COLO668 (cell line): ENCODE measurements around the gene CCDC177.
A peak's percentile ranks its signal among the peaks of the same experiment; 100 is the strongest.

Experiments used
- DNase-seq: peaks from one replicate; lab custom pipeline; 2025; ENCODE audit not compliant: unreplicated experiment; lab: John Stamatoyannopoulos, UW

Gene CCDC177

GRCh38 chr14:69569859-69570258 is 4.8 kb downstream of the CCDC177 start:
- no peak for DNase-seq

GRCh38 chr14:69567563-69567962 is 7.1 kb downstream of the CCDC177 start:
- no peak for DNase-seq

- DNase-seq: no peak
Measured at GRCh38 chr14:69561893-69562292, 12.8 kb downstream of the CCDC177 start.

GRCh38 chr14:69560826-69561225 is 13.8 kb downstream of the CCDC177 start:
- DNase-seq: no peak

- peak; percentile 50 for DNase-seq
Measured at GRCh38 chr14:69559581-69560011, 15.1 kb downstream of the CCDC177 start.

GRCh38 chr14:69558774-69559173 is 15.9 kb downstream of the CCDC177 start:
- no peak for DNase-seq

GRCh38 chr14:69554500-69554899 is 20.2 kb downstream of the CCDC177 start:
- no peak for DNase-seq

- no peak for DNase-seq
Measured at GRCh38 chr14:69553252-69553651, 21.4 kb downstream of the CCDC177 start.

- no peak for DNase-seq
Measured at GRCh38 chr14:69551511-69551910, 23.2 kb downstream of the CCDC177 start.

GRCh38 chr14:69548566-69548965 is 26.1 kb downstream of the CCDC177 start:
- no peak for DNase-seq

- peak; percentile 21 for DNase-seq
Measured at GRCh38 chr14:69547701-69548348, 26.8 kb downstream of the CCDC177 start.

GRCh38 chr14:69543341-69544115 is 31.1 kb downstream of the CCDC177 start:
- DNase-seq: peak; percentile 77

GRCh38 chr14:69542311-69542710 is 32.4 kb downstream of the CCDC177 start:
- no peak for DNase-seq

GRCh38 chr14:69540654-69541335 is 33.9 kb downstream of the CCDC177 start:
- DNase-seq: no peak

- DNase-seq: no peak
Measured at GRCh38 chr14:69539631-69540410, 34.9 kb downstream of the CCDC177 start.

GRCh38 chr14:69538766-69539165 is 35.9 kb downstream of the CCDC177 start:
- no peak for DNase-seq

GRCh38 chr14:69537900-69538299 is 36.8 kb downstream of the CCDC177 start:
- no peak for DNase-seq

GRCh38 chr14:69536971-69537370 is 37.7 kb downstream of the CCDC177 start:
- no peak for DNase-seq

GRCh38 chr14:69535230-69535848 is 39.3 kb downstream of the CCDC177 start:
- DNase-seq: peak; percentile 61

GRCh38 chr14:69532561-69533340 is 41.9 kb downstream of the CCDC177 start:
- DNase-seq: no peak
